ENCODE results near the gene FBXL4.

GRCh38 chr6:98924647-98925046 lies 23.1 kb downstream of the FBXL4 start:
- TF ChIP-seq, protein P1, sequence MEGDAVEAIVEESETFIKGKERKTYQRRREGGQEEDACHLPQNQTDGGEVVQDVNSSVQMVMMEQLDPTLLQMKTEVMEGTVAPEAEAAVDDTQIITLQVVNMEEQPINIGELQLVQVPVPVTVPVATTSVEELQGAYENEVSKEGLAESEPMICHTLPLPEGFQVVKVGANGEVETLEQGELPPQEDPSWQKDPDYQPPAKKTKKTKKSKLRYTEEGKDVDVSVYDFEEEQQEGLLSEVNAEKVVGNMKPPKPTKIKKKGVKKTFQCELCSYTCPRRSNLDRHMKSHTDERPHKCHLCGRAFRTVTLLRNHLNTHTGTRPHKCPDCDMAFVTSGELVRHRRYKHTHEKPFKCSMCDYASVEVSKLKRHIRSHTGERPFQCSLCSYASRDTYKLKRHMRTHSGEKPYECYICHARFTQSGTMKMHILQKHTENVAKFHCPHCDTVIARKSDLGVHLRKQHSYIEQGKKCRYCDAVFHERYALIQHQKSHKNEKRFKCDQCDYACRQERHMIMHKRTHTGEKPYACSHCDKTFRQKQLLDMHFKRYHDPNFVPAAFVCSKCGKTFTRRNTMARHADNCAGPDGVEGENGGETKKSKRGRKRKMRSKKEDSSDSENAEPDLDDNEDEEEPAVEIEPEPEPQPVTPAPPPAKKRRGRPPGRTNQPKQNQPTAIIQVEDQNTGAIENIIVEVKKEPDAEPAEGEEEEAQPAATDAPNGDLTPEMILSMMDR (IDR thresholded peaks at IDR 0.05): no peak
- TF ChIP-seq POLR2A (IDR thresholded peaks at IDR 0.05): no peak

Measured in lower leg skin (tissue), 3 donors.